DND-41 (cell line): ENCODE results near the gene NYNRIN.

Experiments used
- ATAC-seq: fragments of 200-7000 bp; cut with Tn5 transposase; 3 replicates; pipeline ENCODE4 v1.9.1; 2021; ENCODE audit warnings: low read depth; ENCODE audit not compliant: insufficient read depth
- DNase-seq: peaks from one replicate; pipeline ENCODE4 v3.0.0-alpha.2; 2020
- H2AFZ ChIP-seq: 2 replicates; pipeline ENCODE4 v1.6.0; 2012; ENCODE audit warnings: low read depth, low read length
- H3K27ac ChIP-seq: 2 replicates; pipeline ENCODE4 v1.5.1; 2012; ENCODE audit warnings: low read length, inconsistent platforms
- H3K27me3 ChIP-seq: fragments of 200-600 bp; sonication (generic); 2 replicates; pipeline ENCODE4 v1.6.0; 2012; ENCODE audit warnings: low read length, mild to moderate bottlenecking, inconsistent platforms; ENCODE audit not compliant: insufficient read depth, poor library complexity
- H3K36me3 ChIP-seq: 2 replicates; pipeline ENCODE4 v1.5.1; 2012; ENCODE audit warnings: low read length, inconsistent platforms; ENCODE audit not compliant: insufficient read depth
- H3K4me1 ChIP-seq: 2 replicates; pipeline ENCODE4 v1.5.1; 2012; ENCODE audit warnings: mild to moderate bottlenecking, low read length; ENCODE audit not compliant: insufficient read depth
- H3K4me2 ChIP-seq: 2 replicates; pipeline ENCODE4 v1.6.0; 2012; ENCODE audit warnings: mild to moderate bottlenecking, moderate library complexity, low read length, inconsistent platforms; ENCODE audit not compliant: insufficient read depth
- H3K4me3 ChIP-seq, 2 experiments: fragments of 200-600 bp in 1 of 2; shearing (Covaris generic) in 1 of 2; 2 replicates each; pipeline ENCODE4 v1.5.1; 2012 to 2016; ENCODE audit warnings: inconsistent platforms in 2 of 2, low read length in 2 of 2, mild to moderate bottlenecking in 2 of 2, low read depth in 1 of 2, moderate library complexity in 1 of 2
- H3K79me2 ChIP-seq: 2 replicates; pipeline ENCODE4 v1.6.0; 2012; ENCODE audit warnings: low read length, inconsistent platforms; ENCODE audit not compliant: insufficient read depth
- H3K9ac ChIP-seq: 2 replicates; pipeline ENCODE4 v1.6.0; 2012; ENCODE audit warnings: low read depth, mild to moderate bottlenecking, inconsistent platforms, low read length, moderate library complexity
- H3K9me3 ChIP-seq: 2 replicates; pipeline ENCODE4 v1.5.1; 2012; ENCODE audit warnings: low read length, moderate library complexity, mild to moderate bottlenecking, inconsistent platforms; ENCODE audit not compliant: insufficient read depth, severe bottlenecking
- H4K20me1 ChIP-seq: 2 replicates; pipeline ENCODE4 v1.6.0; 2012; ENCODE audit warnings: low read length; ENCODE audit not compliant: insufficient read depth
- EZH2 ChIP-seq: IDR thresholded peaks from 3 replicates; pipeline ENCODE4 v1.6.1; 2012; ENCODE audit warnings: borderline replicate concordance, low read depth, mild to moderate bottlenecking, moderate library complexity, low read length, inconsistent platforms; ENCODE audit not compliant: severe bottlenecking
- TF ChIP-seq, protein P1 (sequence below): IDR thresholded peaks from 2 replicates; pipeline ENCODE4 v1.5.1; 2012; ENCODE audit warnings: borderline replicate concordance, low read length, moderate library complexity, mild to moderate bottlenecking; ENCODE audit not compliant: poor library complexity, severe bottlenecking; ENCODE audit errors: extremely low read depth

NYNRIN gene

DNA sequence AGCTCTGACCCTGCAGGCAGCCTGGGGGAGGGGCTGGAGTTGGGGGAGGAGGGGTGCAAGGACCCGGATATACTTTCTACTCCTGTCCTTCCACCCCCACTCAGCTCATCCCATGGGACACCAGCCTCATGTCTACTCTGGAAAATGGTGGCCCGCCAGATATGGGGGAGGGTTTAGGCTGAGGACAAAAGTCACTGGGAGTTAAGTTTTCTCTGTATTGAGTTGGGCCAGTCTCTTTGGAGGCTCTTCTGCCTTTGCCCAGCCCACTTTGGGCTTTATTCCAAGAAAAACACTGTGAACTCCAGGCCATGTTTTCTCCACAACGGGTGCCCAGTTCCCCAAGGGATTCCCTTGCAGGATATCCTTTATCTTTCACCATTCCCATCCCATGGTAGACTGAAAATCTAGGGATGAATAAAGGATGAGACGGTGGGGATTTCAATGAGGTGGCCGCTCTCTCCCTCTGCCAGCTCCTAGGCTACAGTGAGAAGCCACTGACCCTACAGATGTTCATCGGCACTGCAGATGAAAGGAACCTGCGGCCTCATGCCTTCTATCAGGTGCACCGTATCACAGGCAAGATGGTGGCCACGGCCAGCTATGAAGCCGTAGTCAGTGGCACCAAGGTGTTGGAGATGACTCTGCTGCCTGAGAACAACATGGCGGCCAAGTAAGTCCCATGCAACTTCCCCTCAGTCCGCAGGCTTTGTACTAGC lies 25.9 kb upstream of the NYNRIN start:
- no peaks in the 10 kb centered on the region for H3K9me3 ChIP-seq
- no peak overlapping the region for H3K4me2 ChIP-seq
- H3K4me1 ChIP-seq: no peaks in the 10 kb centered on the region
- DNase-seq (no peak), ATAC-seq (no peak)
- no peak overlapping the region for H2AFZ ChIP-seq
- H3K27me3 ChIP-seq: peaks cover 30% of the 10 kb centered on the region
- H4K20me1 ChIP-seq: no peaks in the 10 kb centered on the region
- no peaks in the 10 kb centered on the region for H3K36me3 ChIP-seq
- no peak overlapping the region for H3K9ac ChIP-seq
- TF ChIP-seq, protein P1, sequence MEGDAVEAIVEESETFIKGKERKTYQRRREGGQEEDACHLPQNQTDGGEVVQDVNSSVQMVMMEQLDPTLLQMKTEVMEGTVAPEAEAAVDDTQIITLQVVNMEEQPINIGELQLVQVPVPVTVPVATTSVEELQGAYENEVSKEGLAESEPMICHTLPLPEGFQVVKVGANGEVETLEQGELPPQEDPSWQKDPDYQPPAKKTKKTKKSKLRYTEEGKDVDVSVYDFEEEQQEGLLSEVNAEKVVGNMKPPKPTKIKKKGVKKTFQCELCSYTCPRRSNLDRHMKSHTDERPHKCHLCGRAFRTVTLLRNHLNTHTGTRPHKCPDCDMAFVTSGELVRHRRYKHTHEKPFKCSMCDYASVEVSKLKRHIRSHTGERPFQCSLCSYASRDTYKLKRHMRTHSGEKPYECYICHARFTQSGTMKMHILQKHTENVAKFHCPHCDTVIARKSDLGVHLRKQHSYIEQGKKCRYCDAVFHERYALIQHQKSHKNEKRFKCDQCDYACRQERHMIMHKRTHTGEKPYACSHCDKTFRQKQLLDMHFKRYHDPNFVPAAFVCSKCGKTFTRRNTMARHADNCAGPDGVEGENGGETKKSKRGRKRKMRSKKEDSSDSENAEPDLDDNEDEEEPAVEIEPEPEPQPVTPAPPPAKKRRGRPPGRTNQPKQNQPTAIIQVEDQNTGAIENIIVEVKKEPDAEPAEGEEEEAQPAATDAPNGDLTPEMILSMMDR: no peak
- TF ChIP-seq EZH2: no peak
- no peak overlapping the region for H3K27ac ChIP-seq
- no peak overlapping the region for H3K4me3 ChIP-seq
- H3K79me2 ChIP-seq: no peaks in the 10 kb centered on the region

DNA sequence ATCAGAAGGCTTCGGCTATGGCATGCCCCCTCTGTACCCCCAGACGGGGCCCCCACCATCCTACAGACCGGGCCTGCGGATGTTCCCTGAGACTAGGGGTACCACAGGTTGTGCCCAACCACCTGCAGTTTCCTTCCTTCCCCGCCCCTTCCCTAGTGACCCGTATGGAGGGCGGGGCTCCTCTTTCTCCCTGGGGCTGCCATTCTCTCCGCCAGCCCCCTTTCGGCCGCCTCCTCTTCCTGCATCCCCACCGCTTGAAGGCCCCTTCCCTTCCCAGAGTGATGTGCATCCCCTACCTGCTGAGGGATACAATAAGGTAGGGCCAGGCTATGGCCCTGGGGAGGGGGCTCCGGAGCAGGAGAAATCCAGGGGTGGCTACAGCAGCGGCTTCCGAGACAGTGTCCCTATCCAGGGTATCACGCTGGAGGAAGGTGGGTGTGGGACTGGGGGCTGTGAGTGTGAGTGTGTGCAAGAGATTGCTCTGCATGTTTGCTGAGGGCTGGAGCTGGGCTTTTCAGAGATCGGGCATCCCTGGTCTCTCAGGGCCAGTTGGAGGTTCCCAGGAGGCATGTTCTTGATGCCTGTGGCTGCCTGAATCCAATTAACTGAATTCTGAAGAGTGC lies 22.2 kb upstream of the NYNRIN start:
- no peak for ATAC-seq
- Histone ChIP-seq H3K27ac (no peak overlapping the region), H3K9ac (no peak overlapping the region), H3K9me3 (no peaks in the 10 kb centered on the region), H3K4me2 (no peak overlapping the region), H3K4me1 (no peaks in the 10 kb centered on the region), H3K4me3 (no peak overlapping the region), H3K36me3 (no peaks in the 10 kb centered on the region), H2AFZ (no peak overlapping the region), H4K20me1 (no peaks in the 10 kb centered on the region), H3K27me3 (peaks cover 15% of the 10 kb centered on the region), H3K79me2 (no peaks in the 10 kb centered on the region)
- DNase-seq: no peak
- TF ChIP-seq, protein P1: no peak
- TF ChIP-seq EZH2: no peak

DNA sequence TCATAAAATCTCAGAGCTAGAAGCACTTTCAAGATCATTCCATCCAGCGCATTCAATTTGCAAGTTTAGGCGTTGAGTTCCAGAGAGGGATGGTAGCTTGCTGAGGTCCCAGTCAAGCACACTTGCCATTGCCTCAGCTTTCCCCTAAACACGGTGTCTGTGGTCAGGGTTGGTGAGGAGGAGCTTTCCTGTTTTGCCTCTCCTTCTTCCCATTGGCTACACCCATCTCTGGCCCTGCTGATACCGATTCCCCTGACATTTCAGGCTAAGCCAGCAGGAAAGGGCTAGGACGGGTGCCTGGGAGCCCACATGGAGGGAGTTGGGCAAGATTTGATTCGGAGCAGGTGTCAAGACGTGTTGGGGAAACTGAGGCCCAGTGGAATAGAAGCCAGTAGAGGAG lies 21.7 kb upstream of the NYNRIN start:
- no peak for ATAC-seq
- H3K36me3 ChIP-seq: no peaks in the 10 kb centered on the region
- H4K20me1 ChIP-seq: no peaks in the 10 kb centered on the region
- H3K4me1 ChIP-seq: no peaks in the 10 kb centered on the region
- H3K27ac ChIP-seq: no peak overlapping the region
- H3K9ac ChIP-seq: no peak overlapping the region
- H3K27me3 ChIP-seq: peaks cover 14% of the 10 kb centered on the region
- no peaks in the 10 kb centered on the region for H3K79me2 ChIP-seq
- no peaks in the 10 kb centered on the region for H3K9me3 ChIP-seq
- H3K4me2 ChIP-seq: no peak overlapping the region
- DNase-seq: no peak
- H3K4me3 ChIP-seq: no peak overlapping the region
- no peak overlapping the region for H2AFZ ChIP-seq
- TF ChIP-seq, protein P1: no peak
- TF ChIP-seq EZH2: no peak
